AG09309 (cell line): ENCODE measurements around the gene RHOJ.
"Not testable (repeated sequence)": the region's sequence is repeated elsewhere in the genome, so short reads cannot be mapped to it uniquely, and the experiment has no call there.

Source experiments
- DNase-seq: peaks from one replicate; pipeline ENCODE4 v3.0.0-alpha.2; 2010; ENCODE audit warnings: low read depth
- H3K4me3 ChIP-seq: 2 replicates; pipeline ENCODE4 v1.5.1; 2011; ENCODE audit warnings: mild to moderate bottlenecking, low read depth, low read length, moderate library complexity; ENCODE audit not compliant: control insufficient read depth
- TF ChIP-seq, protein P1 (sequence below): IDR thresholded peaks from 2 replicates; pipeline ENCODE4 v1.5.1; 2011; ENCODE audit warnings: mild to moderate bottlenecking, low read depth, low read length, inconsistent platforms; ENCODE audit not compliant: insufficient read depth, control insufficient read depth; ENCODE audit errors: missing control alignments

RHOJ gene

DNA sequence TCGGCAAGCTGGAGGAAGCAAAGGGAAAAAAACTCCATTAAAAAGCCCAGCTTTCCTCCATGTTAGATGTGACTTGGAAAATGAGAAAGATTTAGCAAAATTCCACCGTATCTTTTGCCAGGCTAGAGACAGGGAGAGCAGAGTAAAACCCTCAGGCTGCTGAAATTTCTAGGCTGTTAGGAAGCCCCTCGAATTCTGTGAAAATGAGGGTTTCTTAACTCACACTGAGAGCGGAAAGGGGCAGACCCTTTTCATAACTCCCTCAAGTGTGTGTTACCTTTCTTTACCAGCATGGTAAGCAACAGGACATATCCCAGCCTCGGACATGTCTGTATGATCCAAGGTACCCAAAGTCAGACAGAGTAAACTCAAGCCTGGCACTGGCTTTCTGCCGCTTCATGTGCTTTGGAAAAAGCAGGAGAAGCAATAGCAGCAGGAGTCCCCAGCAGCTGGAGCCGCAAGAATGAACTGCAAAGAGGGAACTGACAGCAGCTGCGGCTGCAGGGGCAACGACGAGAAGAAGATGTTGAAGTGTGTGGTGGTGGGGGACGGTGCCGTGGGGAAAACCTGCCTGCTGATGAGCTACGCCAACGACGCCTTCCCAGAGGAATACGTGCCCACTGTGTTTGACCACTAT is at the start of gene RHOJ:
RHOJ (plus strand) TSS at position 37 of the 637 bp plus-strand sequence; CDS start at position 464, 427 bp downstream.
- TF ChIP-seq, protein P1, sequence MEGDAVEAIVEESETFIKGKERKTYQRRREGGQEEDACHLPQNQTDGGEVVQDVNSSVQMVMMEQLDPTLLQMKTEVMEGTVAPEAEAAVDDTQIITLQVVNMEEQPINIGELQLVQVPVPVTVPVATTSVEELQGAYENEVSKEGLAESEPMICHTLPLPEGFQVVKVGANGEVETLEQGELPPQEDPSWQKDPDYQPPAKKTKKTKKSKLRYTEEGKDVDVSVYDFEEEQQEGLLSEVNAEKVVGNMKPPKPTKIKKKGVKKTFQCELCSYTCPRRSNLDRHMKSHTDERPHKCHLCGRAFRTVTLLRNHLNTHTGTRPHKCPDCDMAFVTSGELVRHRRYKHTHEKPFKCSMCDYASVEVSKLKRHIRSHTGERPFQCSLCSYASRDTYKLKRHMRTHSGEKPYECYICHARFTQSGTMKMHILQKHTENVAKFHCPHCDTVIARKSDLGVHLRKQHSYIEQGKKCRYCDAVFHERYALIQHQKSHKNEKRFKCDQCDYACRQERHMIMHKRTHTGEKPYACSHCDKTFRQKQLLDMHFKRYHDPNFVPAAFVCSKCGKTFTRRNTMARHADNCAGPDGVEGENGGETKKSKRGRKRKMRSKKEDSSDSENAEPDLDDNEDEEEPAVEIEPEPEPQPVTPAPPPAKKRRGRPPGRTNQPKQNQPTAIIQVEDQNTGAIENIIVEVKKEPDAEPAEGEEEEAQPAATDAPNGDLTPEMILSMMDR, result no peak
- DNase-seq, result no peak
- H3K4me3 ChIP-seq, result peak within 1 kb of the TSS; percentile 42

DNA sequence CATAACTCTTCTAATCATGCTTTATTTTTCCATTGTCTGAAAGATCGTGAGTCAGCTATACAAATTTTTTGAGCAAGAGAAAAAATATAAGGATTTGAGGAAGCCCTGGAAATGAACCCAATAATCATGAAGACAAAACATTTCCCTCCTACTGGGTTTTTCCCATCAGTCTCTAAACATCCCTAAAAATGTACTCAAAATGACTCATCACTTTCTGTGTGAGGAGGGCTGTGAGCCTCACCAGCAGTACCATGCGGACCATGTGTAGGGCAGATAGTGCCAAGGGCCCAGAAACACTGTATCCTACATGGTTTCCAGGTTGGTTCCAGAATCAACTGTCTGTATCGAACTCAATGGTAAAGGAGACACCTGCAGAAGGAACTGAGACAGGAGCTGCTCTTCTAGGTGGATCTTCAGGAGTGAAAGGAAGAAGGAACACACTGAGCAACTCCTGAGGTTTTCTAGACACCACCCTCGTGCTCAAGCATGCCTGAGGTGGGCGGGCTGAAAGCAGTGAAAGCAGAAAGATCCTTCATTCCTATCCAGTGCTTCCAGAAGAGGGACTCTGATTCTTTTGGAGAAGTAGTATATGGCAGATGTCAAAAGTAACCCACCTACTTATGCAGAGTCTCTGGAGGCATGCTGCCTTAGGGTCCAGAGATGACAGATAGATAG is 48.6 kb upstream of the RHOJ start:
- no peak for DNase-seq
- TF ChIP-seq, protein P1, result no peak
- no peak overlapping the region for H3K4me3 ChIP-seq

DNA sequence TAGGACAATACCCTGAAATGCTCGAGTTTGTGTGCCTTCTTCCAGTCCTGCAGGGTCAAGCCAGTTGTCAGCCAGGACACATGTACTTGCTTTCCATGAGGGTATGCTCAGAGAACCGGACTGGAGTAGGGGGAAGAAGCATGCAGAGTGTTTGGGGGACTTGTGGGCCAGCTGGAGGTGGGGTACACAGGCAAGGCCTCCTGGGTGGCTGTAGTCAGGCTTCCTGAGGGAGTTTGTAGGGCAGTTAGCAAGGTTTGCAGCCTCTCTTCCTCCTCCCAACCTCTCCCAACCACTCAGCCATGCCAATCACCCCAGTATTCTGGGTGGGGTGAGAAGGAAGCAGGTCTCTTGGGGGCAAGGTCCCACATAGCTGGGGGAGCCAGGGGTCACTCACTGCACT is 47.0 kb upstream of the RHOJ start:
- DNase-seq, result no peak
- H3K4me3 ChIP-seq, result no peak overlapping the region
- TF ChIP-seq, protein P1, result no peak

DNA sequence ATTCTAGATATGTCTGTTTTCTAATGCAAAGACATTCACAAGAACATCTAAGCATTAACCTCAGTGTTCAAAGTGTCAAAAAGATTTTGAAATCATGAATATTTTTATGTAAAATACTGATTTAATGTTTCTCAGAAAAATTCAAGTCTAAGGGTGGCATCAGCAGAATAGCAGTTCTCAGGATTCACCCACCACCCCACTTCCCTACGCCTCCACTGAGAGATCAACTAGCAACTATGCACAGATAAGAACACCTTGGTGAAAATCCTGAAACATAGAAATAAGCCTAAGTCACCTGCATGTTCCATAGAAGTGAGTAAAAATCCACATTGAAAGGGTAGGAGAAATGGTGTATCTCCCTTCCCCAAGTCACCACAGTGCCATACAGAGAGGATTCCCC is 40.9 kb upstream of the RHOJ start:
- DNase-seq, result no peak
- TF ChIP-seq, protein P1, result no peak
- no peak overlapping the region for H3K4me3 ChIP-seq

DNA sequence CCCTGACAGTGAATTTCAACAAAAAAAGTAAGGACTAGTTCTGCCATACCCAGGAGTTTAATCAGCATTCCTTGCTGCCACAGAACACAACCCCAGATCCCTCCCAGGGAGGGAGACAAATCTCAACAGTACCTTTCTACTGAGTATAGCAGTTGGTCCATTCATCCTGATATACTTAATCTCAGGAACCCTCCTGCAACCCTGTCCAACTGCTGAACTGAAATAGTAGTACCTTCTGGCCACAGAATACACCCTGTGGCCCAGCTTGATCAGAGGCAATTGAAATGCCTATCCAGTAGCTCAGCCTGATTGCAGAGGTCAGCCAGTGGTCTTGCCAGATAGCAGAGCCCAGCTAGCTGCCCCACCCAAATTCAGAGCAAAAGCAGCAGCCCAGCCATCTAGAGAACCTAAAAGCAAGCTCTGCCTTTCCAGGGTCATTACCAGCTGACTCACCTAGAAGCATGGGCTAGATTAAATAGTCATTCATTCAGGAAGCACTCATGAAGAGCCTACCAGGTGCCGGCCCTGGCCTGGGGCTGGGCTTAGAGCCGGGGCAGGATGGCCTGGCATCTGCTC is 40.0 kb upstream of the RHOJ start:
- TF ChIP-seq, protein P1, result no peak
- no peak for DNase-seq
- no peak overlapping the region for H3K4me3 ChIP-seq

DNA sequence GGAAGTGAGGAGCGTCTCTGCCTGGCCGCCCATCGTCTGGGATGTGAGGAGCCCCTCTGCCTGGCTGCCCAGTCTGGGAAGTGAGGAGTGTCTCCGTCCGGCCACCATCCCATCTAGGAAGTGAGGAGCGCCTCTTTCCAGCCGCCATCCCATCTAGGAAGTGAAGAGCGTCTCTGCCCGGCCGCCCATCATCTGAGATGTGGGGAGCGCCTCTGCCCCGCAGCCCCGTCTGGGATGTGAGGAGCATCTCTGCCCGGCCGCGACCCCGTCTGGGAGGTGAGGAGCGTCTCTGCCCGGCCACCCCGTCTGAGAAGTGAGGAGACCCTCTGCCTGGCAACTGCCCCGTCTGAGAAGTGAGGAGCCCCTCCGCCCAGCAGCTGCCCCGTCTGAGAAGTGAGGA is 39.0 kb upstream of the RHOJ start:
- not testable (repeated sequence) for H3K4me3 ChIP-seq, DNase-seq

DNA sequence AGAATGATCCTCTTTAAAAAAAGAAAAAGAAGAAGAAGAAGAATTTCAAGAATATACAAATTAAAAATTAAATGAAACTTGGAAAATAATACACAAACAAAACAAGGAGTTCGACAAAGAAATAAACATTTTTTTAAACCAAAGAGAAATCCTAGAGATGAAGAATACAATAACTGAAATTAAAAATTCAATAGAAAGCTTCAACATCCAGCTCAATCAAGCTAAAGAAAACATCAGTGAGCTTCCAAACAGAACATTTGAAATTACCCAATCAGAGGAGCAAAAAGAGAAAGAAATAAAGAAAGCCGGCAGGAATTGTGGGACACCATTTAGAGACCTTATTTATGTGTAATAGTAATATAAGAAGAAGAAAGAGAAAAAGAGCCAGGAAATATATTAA is 37.2 kb upstream of the RHOJ start:
- no peak for DNase-seq
- TF ChIP-seq, protein P1, result no peak
- H3K4me3 ChIP-seq, result no peak overlapping the region
